Esophagus (tissue), 2 donors: ENCODE data around the gene RBMS3. TPM values are rescaled to one million over a fixed set of nuclear protein-coding genes. Genes with fewer than 3 reads are reported as not detected.
"Not testable (repeated sequence)": the region's sequence is repeated elsewhere in the genome, so short reads cannot be mapped to it uniquely, and the experiment has no call there.

Source experiments
- H3K27ac ChIP-seq, 2 donors: one replicate each; pipeline ENCODE4 v1.5.1; 2013; ENCODE audit warnings: low read depth in 2 of 2, mild to moderate bottlenecking in 2 of 2, inconsistent platforms in 1 of 2, low read length in 1 of 2, moderate library complexity in 1 of 2
- H3K27me3 ChIP-seq, 2 donors: one replicate each; pipeline ENCODE4 v1.6.1; 2013; ENCODE audit warnings: low read length in 2 of 2, control low read depth in 1 of 2, mild to moderate bottlenecking in 1 of 2; ENCODE audit not compliant: insufficient read depth in 2 of 2, control insufficient read depth in 1 of 2
- H3K36me3 ChIP-seq, 2 donors: one replicate each; pipeline ENCODE4 v1.6.1; 2013; ENCODE audit warnings: low read length in 1 of 2; ENCODE audit not compliant: control insufficient read depth in 2 of 2, insufficient read depth in 2 of 2
- H3K4me1 ChIP-seq, 2 donors: one replicate each; pipeline ENCODE4 v1.6.1; 2013; ENCODE audit warnings: low read length in 1 of 2; ENCODE audit not compliant: control insufficient read depth in 2 of 2, insufficient read depth in 2 of 2
- H3K4me3 ChIP-seq, 2 donors: one replicate each; pipeline ENCODE4 v1.5.1; 2013; ENCODE audit warnings: low read length in 2 of 2, mild to moderate bottlenecking in 2 of 2, low read depth in 1 of 2, moderate library complexity in 1 of 2
- H3K9me3 ChIP-seq, 2 donors: one replicate each; pipeline ENCODE4 v1.6.1; 2013; ENCODE audit warnings: mild to moderate bottlenecking in 2 of 2, low read depth in 1 of 2, low read length in 1 of 2, moderate library complexity in 1 of 2; ENCODE audit not compliant: control insufficient read depth in 2 of 2, insufficient read depth in 1 of 2
- WGBS, 2 donors: extraction: QIAGEN DNeasy Blood & Tissue Kit; methylation state at CpG; one replicate each; pipeline ENCODE4 v1.1.7; 2013; 5-methylcytosine and 5-hydroxymethylcytosine counted together
- polyA plus RNA-seq, 2 donors: library from polyadenylated mRNA; stranded (reverse); fragments of 200-250 nt; gene quantifications; one replicate each; pipeline ENCODE4 v1.2.3, GENCODE V29; 2013
- donor health status: healthy with polysubstance abuse.
- donor health status: Bipolar disorder and iron deficiency.

The RBMS3 gene
- polyA plus RNA-seq, 2 donors = 1.1 to 1.7 TPM

- no peaks in the 10 kb centered on the region for H3K27me3 ChIP-seq
- no peaks in the 10 kb centered on the region for H3K36me3 ChIP-seq
- H3K27ac ChIP-seq = no peak overlapping the region
- 40 to 57% methylated on average over 3 of the region's 3 CpGs for WGBS, 2 donors
- no peaks in the 10 kb centered on the region for H3K4me1 ChIP-seq
- H3K4me3 ChIP-seq = no peak overlapping the region
- H3K9me3 ChIP-seq = no peaks in the 10 kb centered on the region
Observed at GRCh38 chr3:29514912-29515311, 234.0 kb downstream of the RBMS3 start.

DNA sequence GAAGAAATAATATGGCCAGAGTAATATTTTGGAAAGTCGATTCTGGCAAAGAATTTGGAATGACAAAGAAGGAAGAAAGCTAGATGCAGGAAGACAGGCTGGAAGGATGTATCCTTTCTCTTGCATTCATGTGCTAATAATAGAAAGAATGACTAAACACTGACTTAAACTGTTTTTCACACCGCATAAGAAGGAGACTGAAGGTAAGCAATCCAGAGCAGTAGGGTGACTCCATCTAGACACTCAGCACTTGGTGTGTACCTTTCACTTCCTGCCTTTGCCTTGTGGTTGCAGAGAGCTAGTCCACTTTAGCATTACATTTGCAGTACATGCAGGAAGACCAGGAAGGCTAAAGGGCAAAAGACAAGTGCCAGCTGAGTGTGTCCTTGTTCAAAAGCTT is 234.6 kb downstream of the RBMS3 start:
- Histone ChIP-seq H3K4me1 (no peaks in the 10 kb centered on the region), H3K27ac (no peak overlapping the region), H3K9me3 (no peaks in the 10 kb centered on the region), H3K36me3 (no peaks in the 10 kb centered on the region), H3K27me3 (no peaks in the 10 kb centered on the region), H3K4me3 (no peak overlapping the region)
- 53 to 55% methylated on average over 2 of the region's 2 CpGs for WGBS, 2 donors

- Histone ChIP-seq H3K9me3 (no peaks in the 10 kb centered on the region), H3K36me3 (no peaks in the 10 kb centered on the region), H3K4me1 (no peaks in the 10 kb centered on the region), H3K27me3 (no peaks in the 10 kb centered on the region), H3K27ac (no peak overlapping the region), H3K4me3 (no peak overlapping the region)
- WGBS, 2 donors = 84 to 92% methylated on average over 4 of the region's 4 CpGs
Observed at GRCh38 chr3:29516164-29516563, 235.3 kb downstream of the RBMS3 start.

- Histone ChIP-seq H3K36me3 (no peaks in the 10 kb centered on the region), H3K27me3 (no peaks in the 10 kb centered on the region), H3K4me1 (no peaks in the 10 kb centered on the region), H3K9me3 (no peaks in the 10 kb centered on the region), H3K27ac (no peak overlapping the region), H3K4me3 (no peak overlapping the region)
- WGBS, 2 donors = 91 to 93% methylated on average over 3 of the region's 3 CpGs
Observed at GRCh38 chr3:29520764-29521163, 239.9 kb downstream of the RBMS3 start.

DNA sequence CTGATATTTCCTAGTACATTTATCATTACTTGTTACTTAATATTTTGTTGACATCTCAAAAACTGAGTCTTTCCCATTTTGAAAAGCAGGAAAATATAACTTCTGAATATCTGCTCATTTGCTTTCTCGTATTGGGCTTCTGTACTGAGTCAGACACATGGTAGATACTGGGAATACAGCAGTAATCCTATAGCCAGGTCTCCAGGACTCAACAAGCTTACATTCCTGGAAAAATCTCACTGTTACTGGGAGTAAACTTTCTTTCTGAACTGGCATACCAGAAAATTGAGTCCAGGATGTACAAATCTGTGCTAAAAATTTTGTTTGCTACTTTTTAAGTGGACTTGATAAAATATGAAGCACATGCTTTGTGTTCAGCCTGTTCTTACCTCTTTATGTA is 240.4 kb downstream of the RBMS3 start:
- Histone ChIP-seq H3K27ac (no peak overlapping the region), H3K36me3 (no peaks in the 10 kb centered on the region)

DNA sequence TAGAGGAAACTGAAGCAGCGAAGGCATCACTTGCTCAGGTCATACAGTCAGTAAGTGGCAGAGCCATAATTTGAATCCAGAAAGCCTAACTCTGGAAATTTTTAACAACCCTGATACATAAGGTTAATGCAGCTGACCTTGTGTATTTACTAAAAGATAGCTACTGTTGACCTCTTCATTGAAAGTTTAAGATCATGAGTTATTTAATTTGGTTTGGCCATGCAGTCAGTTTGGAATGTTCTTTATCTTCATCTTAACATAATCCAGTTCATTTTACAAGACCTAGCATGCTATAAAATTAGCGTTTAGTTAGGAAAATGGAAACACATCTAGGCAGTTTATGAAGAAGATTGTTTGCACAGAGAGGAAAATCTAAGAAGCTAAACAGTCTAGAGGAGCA is 240.9 kb downstream of the RBMS3 start:
- WGBS, 2 donors = 64 to 66% methylated on average over 2 of the region's 2 CpGs
- Histone ChIP-seq H3K36me3 (no peaks in the 10 kb centered on the region), H3K4me1 (no peaks in the 10 kb centered on the region), H3K4me3 (no peak overlapping the region), H3K27ac (no peak overlapping the region), H3K9me3 (no peaks in the 10 kb centered on the region), H3K27me3 (no peaks in the 10 kb centered on the region)

More for the DNA sequence above, 240.4 kb downstream of the RBMS3 start:
- Histone ChIP-seq H3K27me3 (no peaks in the 10 kb centered on the region), H3K9me3 (no peaks in the 10 kb centered on the region), H3K4me1 (no peaks in the 10 kb centered on the region), H3K4me3 (no peak overlapping the region)
- WGBS, 2 donors = 78 to 92% methylated on average over 1 of the region's 1 CpG

DNA sequence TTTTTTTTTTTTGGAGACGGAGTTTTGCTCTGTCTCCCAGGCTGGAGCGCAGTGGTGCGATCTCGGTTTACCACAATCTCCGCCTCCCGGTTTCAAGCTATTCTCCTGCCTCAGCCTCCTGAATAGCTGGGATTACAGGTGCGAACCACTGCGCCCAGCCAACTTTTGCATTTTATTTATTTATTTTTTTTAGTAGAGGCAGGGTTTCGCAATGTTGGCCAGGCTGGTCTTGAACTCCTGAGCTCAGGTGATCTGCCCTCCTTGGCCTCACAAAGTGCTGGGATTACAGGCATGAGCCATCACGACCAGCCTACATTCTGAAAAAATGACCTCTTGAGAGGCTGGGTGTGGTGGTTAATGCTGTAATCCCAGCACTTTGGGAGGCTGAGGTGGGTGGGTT is 243.6 kb downstream of the RBMS3 start:
- H3K4me3 ChIP-seq, H3K36me3 ChIP-seq, H3K9me3 ChIP-seq, H3K27me3 ChIP-seq, H3K4me1 ChIP-seq: not testable (repeated sequence)
- peak overlapping the region in 1 of 2 donors; percentile 61 for H3K27ac ChIP-seq
- WGBS, 2 donors = 92% methylated on average over 10 of the region's 10 CpGs

DNA sequence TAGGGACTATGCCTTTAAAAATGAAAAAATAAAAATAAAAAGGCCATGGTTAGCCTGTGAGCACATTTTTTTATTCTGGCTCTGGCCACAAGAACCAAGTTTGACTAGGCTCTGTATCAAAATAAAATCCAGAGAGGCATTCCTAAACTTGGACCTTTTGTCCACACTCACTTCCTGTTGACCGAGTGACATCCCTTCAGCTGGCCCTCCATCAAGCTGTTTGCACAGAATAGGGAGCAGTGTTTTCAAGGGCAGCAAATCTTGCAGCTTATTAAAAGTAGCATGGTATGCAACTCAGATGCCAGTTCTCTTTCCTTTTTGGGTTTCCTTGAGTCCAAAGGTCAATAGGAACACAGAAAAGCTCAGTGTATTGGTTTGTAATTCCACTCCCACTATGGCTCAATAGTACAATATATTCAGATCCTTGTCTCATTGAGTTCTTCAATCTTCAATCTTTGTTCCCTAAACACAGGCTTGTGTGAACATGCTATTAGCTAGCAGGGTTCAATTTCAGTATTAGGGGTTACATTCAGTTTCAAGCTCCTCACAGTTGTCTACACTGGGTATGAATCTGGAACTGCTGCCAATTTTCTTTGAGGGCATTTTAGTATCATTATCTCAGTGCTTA is 244.5 kb downstream of the RBMS3 start:
- Histone ChIP-seq H3K27ac (no peak overlapping the region), H3K36me3 (no peaks in the 10 kb centered on the region), H3K4me1 (no peaks in the 10 kb centered on the region), H3K9me3 (no peaks in the 10 kb centered on the region), H3K27me3 (no peaks in the 10 kb centered on the region), H3K4me3 (no peak overlapping the region)
- 18% methylated on average over 1 of the region's 1 CpG for WGBS, 2 donors

DNA sequence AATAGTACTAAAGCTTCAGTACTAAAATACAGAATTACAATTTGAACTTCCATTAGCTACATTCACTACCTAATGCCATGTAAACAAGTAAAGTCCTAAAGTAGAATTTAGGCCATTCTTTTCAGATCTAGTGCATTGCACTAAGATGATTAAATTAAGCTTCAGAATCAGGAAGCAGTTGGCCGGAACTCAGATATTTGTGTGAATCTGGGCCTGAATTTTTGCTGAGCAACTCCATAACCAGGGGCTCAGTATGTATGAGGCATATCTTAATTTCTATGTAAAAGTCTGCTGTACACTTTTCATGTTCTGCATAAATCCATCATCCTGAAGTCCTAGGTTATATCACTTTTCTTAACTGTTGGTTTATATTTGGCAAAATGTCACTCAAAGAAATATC is 246.4 kb downstream of the RBMS3 start:
- no peaks in the 10 kb centered on the region for H3K4me1 ChIP-seq
- H3K9me3 ChIP-seq = no peaks in the 10 kb centered on the region
- no peak overlapping the region for H3K27ac ChIP-seq
- WGBS, 2 donors = 52 to 63% methylated on average over 1 of the region's 1 CpG
- no peak overlapping the region for H3K4me3 ChIP-seq
- H3K36me3 ChIP-seq = no peaks in the 10 kb centered on the region
- H3K27me3 ChIP-seq = no peaks in the 10 kb centered on the region

DNA sequence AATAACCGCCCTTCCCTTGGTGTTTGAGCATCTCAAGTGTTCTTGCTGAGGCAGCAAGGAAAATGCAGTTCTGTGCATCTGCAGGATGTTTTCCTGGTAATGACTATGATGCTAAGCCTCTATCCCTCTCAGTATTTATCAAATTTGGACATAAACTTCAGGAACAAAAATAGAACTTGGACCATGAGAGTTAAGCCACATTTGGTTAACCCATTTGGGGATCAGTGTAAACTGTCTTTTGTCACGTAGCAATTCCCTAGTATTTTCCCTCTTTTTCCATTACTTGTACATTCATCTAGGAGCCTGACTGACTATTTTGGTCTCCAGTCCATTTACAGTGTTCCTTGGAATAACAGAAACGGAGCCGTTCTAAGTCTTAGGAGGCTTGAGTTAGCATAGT is 250.8 kb downstream of the RBMS3 start:
- no peak overlapping the region for H3K27ac ChIP-seq
- no peaks in the 10 kb centered on the region for H3K4me1 ChIP-seq
- WGBS, 2 donors = 53 to 57% methylated on average over 4 of the region's 4 CpGs
- no peaks in the 10 kb centered on the region for H3K27me3 ChIP-seq
- no peaks in the 10 kb centered on the region for H3K36me3 ChIP-seq
- H3K9me3 ChIP-seq = no peaks in the 10 kb centered on the region
- no peak overlapping the region for H3K4me3 ChIP-seq
